Right lobe of liver (tissue), 4 donors: ENCODE data around the gene CA5B.

Experiments used
- POLR2A ChIP-seq: fragments of 450-650 bp; IDR thresholded peaks from one replicate; pipeline ENCODE4 v1.6.1; 2017; ENCODE audit warnings: antibody characterized with exemption, mild to moderate bottlenecking
- TF ChIP-seq, protein P1 (sequence below), 4 donors: fragments of 200-600 bp in 3 of 4; fragments of 450-650 bp in 1 of 4; IDR thresholded peaks; one replicate each; pipeline versions ENCODE4 v1.5.1 to v1.8.0; 2016 to 2022; ENCODE audit warnings: antibody characterized with exemption in 4 of 4, mild to moderate bottlenecking in 2 of 4
- donor health status: DM: no; HTN: no; CAD: no.
- donor health status: DM: no; HTN: no; CAD: no.
- donor health status: DM: no; HTN: yes; CAD: no.

GRCh38 chrX:15714529-15714928, 23.5 kb upstream of the CA5B start:
- TF ChIP-seq POLR2A = no peak
- TF ChIP-seq, protein P1, sequence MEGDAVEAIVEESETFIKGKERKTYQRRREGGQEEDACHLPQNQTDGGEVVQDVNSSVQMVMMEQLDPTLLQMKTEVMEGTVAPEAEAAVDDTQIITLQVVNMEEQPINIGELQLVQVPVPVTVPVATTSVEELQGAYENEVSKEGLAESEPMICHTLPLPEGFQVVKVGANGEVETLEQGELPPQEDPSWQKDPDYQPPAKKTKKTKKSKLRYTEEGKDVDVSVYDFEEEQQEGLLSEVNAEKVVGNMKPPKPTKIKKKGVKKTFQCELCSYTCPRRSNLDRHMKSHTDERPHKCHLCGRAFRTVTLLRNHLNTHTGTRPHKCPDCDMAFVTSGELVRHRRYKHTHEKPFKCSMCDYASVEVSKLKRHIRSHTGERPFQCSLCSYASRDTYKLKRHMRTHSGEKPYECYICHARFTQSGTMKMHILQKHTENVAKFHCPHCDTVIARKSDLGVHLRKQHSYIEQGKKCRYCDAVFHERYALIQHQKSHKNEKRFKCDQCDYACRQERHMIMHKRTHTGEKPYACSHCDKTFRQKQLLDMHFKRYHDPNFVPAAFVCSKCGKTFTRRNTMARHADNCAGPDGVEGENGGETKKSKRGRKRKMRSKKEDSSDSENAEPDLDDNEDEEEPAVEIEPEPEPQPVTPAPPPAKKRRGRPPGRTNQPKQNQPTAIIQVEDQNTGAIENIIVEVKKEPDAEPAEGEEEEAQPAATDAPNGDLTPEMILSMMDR (IDR thresholded peaks at IDR 0.05) = no peak
